HepG2 (cell line): ENCODE data around the gene RNASE4. TPM values are rescaled to one million over a fixed set of nuclear protein-coding genes. Genes with fewer than 3 reads are reported as not detected.
A peak's percentile ranks its signal among the peaks of the same experiment; 100 is the strongest.

Experiments used
- ARNT ChIP-seq: fragments of 450-650 bp; IDR thresholded peaks from 2 replicates; pipeline ENCODE4 v1.6.1; 2017
- EZH2 ChIP-seq: conservative IDR thresholded peaks from 2 replicates; pipeline ENCODE4 v1.6.1; 2012; ENCODE audit warnings: mild to moderate bottlenecking, low read depth, low read length, moderate library complexity
- GATAD2A ChIP-seq: IDR thresholded peaks from 2 replicates; pipeline ENCODE4 v1.6.1; 2016
- GTF2F1 ChIP-seq: fragments of 150-350 bp; IDR thresholded peaks from 2 replicates; pipeline ENCODE4 v1.6.1; 2014; ENCODE audit warnings: low read length
- HNRNPLL ChIP-seq: fragments of 200-400 bp; formaldehyde crosslinking; IDR thresholded peaks from 2 replicates; pipeline ENCODE4 v1.6.1; 2017; ENCODE audit warnings: mild to moderate bottlenecking, low read depth, low read length; ENCODE audit not compliant: poor library complexity, severe bottlenecking
- JARID2 ChIP-seq: sonication (generic); formaldehyde crosslinking; IDR thresholded peaks from 2 replicates; pipeline ENCODE4 v1.8.1; 2023; ENCODE audit warnings: missing genetic modification reagents, inconsistent platforms; ENCODE audit not compliant: insufficient replicate concordance
- KDM1A ChIP-seq: IDR thresholded peaks from 2 replicates; pipeline ENCODE4 v1.6.1; 2016; ENCODE audit warnings: missing compliant biosample characterization
- KMT2A ChIP-seq: sonication (generic); formaldehyde crosslinking; IDR thresholded peaks from 2 replicates; pipeline ENCODE4 v1.4.0; 2020; ENCODE audit warnings: missing genetic modification reagents
- MTF1 ChIP-seq: sonication (generic); formaldehyde crosslinking; IDR thresholded peaks from 2 replicates; pipeline ENCODE4 v1.5.0; 2020; ENCODE audit warnings: missing genetic modification reagents
- MXD3 ChIP-seq: IDR thresholded peaks from 2 replicates; pipeline ENCODE4 v1.6.1; 2016; ENCODE audit warnings: mild to moderate bottlenecking, missing biosample characterization, missing genetic modification reagents
- MXD4 ChIP-seq: IDR thresholded peaks from 2 replicates; pipeline ENCODE4 v1.6.1; 2016; ENCODE audit warnings: mild to moderate bottlenecking, missing biosample characterization, missing genetic modification reagents
- PATZ1 ChIP-seq: sonication (generic); formaldehyde crosslinking; IDR thresholded peaks from 2 replicates; pipeline ENCODE4 v1.4.0; 2020; ENCODE audit warnings: missing genetic modification reagents
- POLR2AphosphoS5 ChIP-seq: IDR thresholded peaks from 2 replicates; pipeline ENCODE4 v1.6.1; 2012; ENCODE audit warnings: low read depth, low read length
- PRDM15 ChIP-seq: sonication (generic); formaldehyde crosslinking; IDR thresholded peaks from 2 replicates; pipeline ENCODE4 v1.4.0; 2020; ENCODE audit warnings: missing genetic modification reagents
- SALL2 ChIP-seq: sonication (generic); formaldehyde crosslinking; IDR thresholded peaks from 2 replicates; pipeline ENCODE4 v1.8.1; 2023; ENCODE audit warnings: mild to moderate bottlenecking, missing genetic modification reagents, inconsistent platforms
- SIN3A ChIP-seq: IDR thresholded peaks from 2 replicates; pipeline ENCODE4 v1.6.1; 2011; ENCODE audit warnings: low read depth, mild to moderate bottlenecking, control low read depth, low read length, borderline replicate concordance
- TEAD2 ChIP-seq: sonication (generic); formaldehyde crosslinking; IDR thresholded peaks from 2 replicates; pipeline ENCODE4 v1.9.0; 2021; ENCODE audit warnings: missing genetic modification reagents
- ZBTB38 ChIP-seq: sonication (generic); formaldehyde crosslinking; IDR thresholded peaks from 2 replicates; pipeline ENCODE4 v1.5.1; 2020; ENCODE audit warnings: mild to moderate bottlenecking, missing genetic modification reagents
- ZFP1 ChIP-seq: IDR thresholded peaks from 2 replicates; pipeline ENCODE4 v1.6.1; 2016
- ZNF260 ChIP-seq: sonication (generic); formaldehyde crosslinking; IDR thresholded peaks from 2 replicates; pipeline ENCODE4 v1.4.0; 2020; ENCODE audit warnings: missing genetic modification reagents, low read depth, mild to moderate bottlenecking, borderline replicate concordance
- ZNF513 ChIP-seq: sonication (generic); formaldehyde crosslinking; conservative IDR thresholded peaks from 2 replicates; pipeline ENCODE4 v1.5.0; 2020; ENCODE audit warnings: missing genetic modification reagents
- ZNF577 ChIP-seq: sonication (generic); formaldehyde crosslinking; IDR thresholded peaks from 2 replicates; pipeline ENCODE4 v1.4.0; 2020; ENCODE audit warnings: mild to moderate bottlenecking, low read depth, missing genetic modification reagents, borderline replicate concordance
- ZNF792 ChIP-seq: IDR thresholded peaks from 2 replicates; pipeline ENCODE4 v1.6.1; 2016
- ZNF883 ChIP-seq: sonication (generic); formaldehyde crosslinking; IDR thresholded peaks from 2 replicates; pipeline ENCODE4 v1.5.1; 2020; ENCODE audit warnings: mild to moderate bottlenecking, missing genetic modification reagents; ENCODE audit errors: not compliant biosample characterization
- polyA plus RNA-seq, 8 experiments: library from polyadenylated mRNA; depleted of rRNA in 3 of 8; stranded (reverse) in 7 of 8; unstranded in 1 of 8; fragments of >200 nt; fragmentation: Illumina TruSeq in 4 of 8; extraction: Trizol in 4 of 8; gene quantifications; 2 replicates each; pipeline versions ENCODE4 v1.2.1 to v1.2.3, GENCODE V29; 2011 to 2016; ENCODE audit warnings: low read depth in 4 of 8, missing spikeins in 1 of 8, mixed read lengths in 1 of 8; ENCODE audit not compliant: insufficient read depth in 1 of 8
- total RNA-seq, 5 experiments: library from RNA; depleted of rRNA; stranded (reverse); fragments of >200 nt; fragmentation: Illumina TruSeq; extraction: Trizol; gene quantifications; 2 replicates each; pipeline ENCODE4 v1.2.3, GENCODE V29; 2016; ENCODE audit warnings: low read depth in 1 of 5

RNASE4 gene
- total and polyA plus RNA-seq, 2 of the 13 experiments (the other 11 are each of a cell fraction or from before 2014, with no cell fraction given), result 109 to 983 TPM

- no peak for TF ChIP-seq PRDM15 (CRISPR knock-in tag)
- TF ChIP-seq GATAD2A (CRISPR knock-in tag), result peak; percentile 45; the same call in 1 of the 2 replicates
- no peak; the same call in 1 of the 2 replicates for TF ChIP-seq SALL2 (CRISPR knock-in tag)
- peak; percentile 31; the same call in 1 of the 2 replicates for TF ChIP-seq ZFP1 (CRISPR knock-in tag)
- TF ChIP-seq ZNF577 (CRISPR knock-in tag), result no peak
- TF ChIP-seq PATZ1 (CRISPR knock-in tag), result peak; percentile 96
- no peak; the same call in 1 of the 2 replicates for TF ChIP-seq ZNF792
- peak; percentile 85 for TF ChIP-seq POLR2AphosphoS5
- peak; percentile 91 for TF ChIP-seq MXD3 (CRISPR knock-in tag)
- TF ChIP-seq MXD4 (CRISPR knock-in tag), result peak; percentile 75; the same call in 1 of the 2 replicates
- TF ChIP-seq ARNT, result no peak
- no peak for TF ChIP-seq ZNF260 (CRISPR knock-in tag)
- no peak; the same call in 1 of the 2 replicates for TF ChIP-seq ZNF513 (CRISPR knock-in tag)
- TF ChIP-seq KMT2A (CRISPR knock-in tag), result 0 out of 2 replicates have a peak, but pooled peaks have one; percentile 55
- TF ChIP-seq GTF2F1, result 0 out of 2 replicates have a peak, but pooled peaks have one; percentile 49
- peak; percentile 84; the same call in 1 of the 2 replicates for TF ChIP-seq MTF1 (CRISPR knock-in tag)
- peak; percentile 71 for TF ChIP-seq ZBTB38
- peak; percentile 33 for TF ChIP-seq ZNF883
- peak; percentile 85; the same call in 1 of the 2 replicates for TF ChIP-seq KDM1A (CRISPR knock-in tag)
- no peak for TF ChIP-seq TEAD2 (CRISPR knock-in tag)
- 0 out of 2 replicates have a peak, but pooled peaks have one; percentile 88 for TF ChIP-seq SIN3A
- peak; percentile 61 for TF ChIP-seq JARID2 (CRISPR knock-in tag)
- TF ChIP-seq EZH2, result no peak
- peak; percentile 85 for TF ChIP-seq HNRNPLL
Observed at GRCh38 chr14:20683891-20684661, at the start of gene RNASE4 (continued).
